NOMO-1 treated with DMSO at 0.1 percent for 48 hours (cell line): Measurements from ENCODE around the gene INSC.
A peak's percentile ranks its signal among the peaks of the same experiment; 100 is the strongest.

ENCODE experiments used
- DNase-seq: peaks from one replicate; lab custom pipeline; 2025; ENCODE audit not compliant: unreplicated experiment; lab: John Stamatoyannopoulos, UW

INSC gene

GRCh38 chr11:15145151-15145550, 30.4 kb downstream of the INSC start:
- no peak for DNase-seq

GRCh38 chr11:15145615-15146014, 30.9 kb downstream of the INSC start:
- peak; percentile 20 for DNase-seq

DNA sequence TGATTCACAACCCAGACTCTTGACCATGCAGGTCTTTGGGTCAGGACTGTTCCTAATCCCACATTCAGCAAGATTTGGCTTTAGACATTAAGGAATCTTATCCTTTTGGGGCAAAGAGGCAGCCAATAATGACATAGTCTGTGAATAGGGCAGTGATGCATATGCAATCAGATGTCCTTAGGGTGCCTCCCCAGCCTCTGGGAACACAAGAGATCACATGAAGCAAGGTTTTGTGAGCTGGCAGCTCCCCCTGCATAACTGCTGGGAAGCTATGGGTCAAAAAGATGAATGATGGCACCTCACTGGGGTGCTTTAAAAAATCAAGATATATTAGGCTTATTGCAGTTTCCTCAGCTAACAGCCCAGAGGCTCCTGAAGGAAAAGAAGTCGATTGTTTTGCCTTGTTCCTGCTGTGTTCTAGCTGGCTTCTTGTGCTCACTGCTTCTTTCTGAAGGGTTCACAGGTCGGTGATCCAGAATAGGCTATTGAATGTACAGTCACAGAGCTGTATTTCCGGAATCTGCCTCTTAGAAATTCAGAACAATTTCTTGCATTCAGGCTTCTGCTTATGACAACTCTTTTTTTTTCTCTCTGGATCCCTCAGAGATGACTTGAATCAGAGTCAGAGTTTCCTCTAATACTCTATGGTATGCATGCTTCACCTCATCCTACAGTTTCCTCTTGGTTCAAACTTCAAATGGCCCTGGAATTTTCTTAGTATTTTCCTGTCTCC, 31.7 kb downstream of the INSC start:
- no peak for DNase-seq

- no peak for DNase-seq
These were observed 33.4 kb downstream of the INSC start for GRCh38 chr11:15148169-15148568.

DNA sequence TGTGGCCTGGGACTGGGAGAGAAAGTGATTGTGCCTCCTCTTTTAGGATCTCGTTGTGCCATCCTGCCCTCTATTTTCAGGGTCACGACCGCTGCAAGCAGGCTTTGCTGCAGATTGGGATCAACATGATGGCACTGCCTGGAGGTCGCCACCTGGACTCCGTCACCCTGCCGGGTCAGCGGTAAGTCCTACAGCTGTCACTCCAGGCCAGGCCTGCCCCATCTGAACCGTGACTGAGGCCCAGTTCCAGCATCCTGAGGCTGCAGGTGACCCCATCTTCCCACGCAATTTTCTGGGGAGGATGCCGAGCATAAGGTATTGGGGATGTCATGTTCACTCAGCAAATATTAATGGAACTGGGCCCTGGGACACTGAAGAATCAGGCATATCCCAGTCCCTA, 34.3 kb downstream of the INSC start:
- DNase-seq = no peak

GRCh38 chr11:15150507-15150906, 35.8 kb downstream of the INSC start:
- DNase-seq = no peak

- no peak for DNase-seq
These were observed 38.5 kb downstream of the INSC start for GRCh38 chr11:15153231-15153630.

DNA sequence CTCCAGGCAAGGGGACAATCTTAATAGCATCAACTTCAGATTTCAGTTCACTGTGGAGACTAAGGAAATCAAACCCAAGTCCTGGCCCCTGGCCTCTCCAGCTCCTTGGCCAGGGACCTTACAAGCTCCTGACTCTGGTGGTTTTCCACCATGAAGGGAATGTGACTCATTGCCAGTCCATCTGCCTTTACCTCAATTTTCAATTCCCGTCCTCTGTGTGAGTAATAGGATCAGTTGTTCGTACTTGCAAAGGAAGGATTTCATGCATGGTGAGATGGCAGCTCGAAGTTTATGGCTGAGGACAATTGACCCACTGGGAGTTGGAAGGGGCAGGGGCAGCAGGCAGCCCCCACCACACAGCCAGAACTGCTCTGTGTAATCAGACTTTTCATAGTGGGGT, 42.5 kb downstream of the INSC start:
- DNase-seq = no peak

GRCh38 chr11:15157606-15158137, 42.9 kb downstream of the INSC start:
- DNase-seq = no peak

- no peak for DNase-seq
These were observed 43.8 kb downstream of the INSC start for GRCh38 chr11:15158351-15159015.

- no peak for DNase-seq
These were observed 44.4 kb downstream of the INSC start for GRCh38 chr11:15159085-15159484.

DNA sequence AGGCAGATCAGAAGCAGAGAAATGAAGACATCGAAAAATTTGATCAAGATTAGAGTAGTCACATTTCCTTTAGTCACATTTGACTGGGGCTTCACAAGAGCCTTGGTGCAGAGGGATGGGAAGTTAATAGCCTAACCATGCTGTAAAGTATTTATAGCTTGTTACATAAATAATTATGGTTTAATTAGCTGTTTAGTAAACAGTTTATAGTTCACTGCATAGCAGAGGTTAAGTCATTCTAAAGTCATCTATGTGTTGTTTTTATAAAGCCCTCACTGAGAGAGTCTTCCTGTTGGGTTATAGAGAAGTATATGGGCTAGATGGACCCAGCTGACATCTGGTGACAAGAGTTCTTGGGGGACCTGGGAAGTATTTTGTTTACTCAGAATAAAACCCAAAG, 47.1 kb downstream of the INSC start:
- DNase-seq = no peak

DNA sequence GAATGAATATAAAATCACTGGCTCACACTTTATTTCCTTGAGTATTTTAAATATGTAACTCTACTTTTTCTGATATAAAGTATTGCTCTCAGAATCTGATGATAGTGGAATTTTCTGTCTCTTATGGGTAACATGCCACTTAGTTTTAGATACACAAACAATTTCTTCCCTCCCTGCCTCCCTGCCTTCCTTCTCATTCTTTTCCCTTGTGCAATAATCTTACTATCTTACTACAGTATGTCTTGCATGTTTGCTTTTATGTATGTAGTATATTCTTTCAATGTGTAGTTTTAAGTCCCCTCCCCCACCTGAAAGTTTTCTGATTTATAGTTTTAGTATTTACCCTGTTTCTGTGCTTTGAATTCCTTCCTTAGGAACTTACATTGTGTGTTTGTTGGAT, 48.4 kb downstream of the INSC start:
- DNase-seq = no peak

DNA sequence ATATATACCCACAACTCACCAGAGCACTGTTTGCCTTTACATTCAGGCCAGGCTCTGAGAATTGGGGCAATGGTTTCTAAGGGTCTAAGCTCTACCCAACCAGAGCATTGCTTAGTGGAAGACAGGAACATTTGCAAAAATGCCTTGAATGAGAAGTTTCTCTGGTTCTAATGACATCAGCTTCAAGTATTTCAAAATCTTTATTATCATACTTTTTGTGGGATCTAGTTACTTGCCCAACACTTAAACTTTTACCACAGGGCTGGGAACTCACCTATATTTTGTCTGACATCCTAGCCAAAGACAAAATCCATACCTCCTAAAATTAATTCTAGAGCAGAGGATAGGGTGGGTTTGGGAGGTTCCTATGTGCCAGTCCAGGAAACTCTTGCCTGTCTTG, 51.5 kb downstream of the INSC start:
- no peak for DNase-seq

DNA sequence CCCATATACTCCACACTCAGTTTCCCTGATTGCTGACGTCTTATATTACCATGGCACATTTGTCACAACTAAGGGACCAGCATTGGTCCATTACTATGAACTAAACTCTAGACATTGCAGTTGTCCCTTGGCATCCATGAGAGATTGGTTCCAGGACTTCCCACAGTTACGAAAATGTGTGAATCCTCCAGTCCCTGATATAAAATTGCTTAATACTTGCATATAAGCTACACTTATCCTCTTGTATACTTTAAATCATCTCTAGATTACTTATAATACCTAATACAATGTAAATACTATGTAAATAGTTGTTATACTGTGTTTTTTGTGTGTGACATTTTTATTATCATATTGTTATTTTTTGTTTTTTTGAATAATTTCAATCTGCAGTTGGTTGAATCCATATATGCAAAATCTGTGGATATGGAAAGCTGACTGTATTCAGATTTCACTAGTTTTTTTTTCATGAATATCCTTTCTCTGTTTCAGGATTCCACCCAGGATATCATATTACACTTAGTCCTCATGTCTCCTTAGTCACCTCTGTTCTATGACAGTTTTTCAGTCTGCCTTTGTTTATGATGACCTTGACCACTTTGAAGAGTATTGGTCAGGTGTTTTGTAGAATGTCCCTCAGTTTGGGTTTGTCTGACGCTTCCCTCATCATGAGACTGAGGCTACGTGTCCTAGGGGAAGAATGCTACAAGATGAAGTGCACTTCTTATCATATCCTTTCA, 55.3 kb downstream of the INSC start:
- DNase-seq = no peak

DNA sequence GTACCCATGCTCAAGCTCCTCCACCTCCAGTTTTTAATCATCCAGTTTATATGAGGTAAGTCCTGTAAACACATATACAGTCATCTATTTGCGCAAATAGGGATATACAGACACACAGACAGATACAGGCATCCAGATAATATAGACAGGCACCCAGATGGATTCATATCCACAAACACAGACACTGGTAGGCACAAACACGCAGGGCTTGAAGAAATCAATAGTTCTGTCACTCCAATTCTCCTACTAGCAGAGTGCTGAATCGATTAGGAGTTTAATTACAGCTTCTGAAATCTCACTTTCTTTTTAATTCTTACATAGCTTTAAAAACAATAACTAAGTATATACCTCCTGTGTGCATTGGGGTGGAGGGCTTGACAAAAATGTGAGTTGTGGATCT, 56.0 kb downstream of the INSC start:
- no peak for DNase-seq

DNA sequence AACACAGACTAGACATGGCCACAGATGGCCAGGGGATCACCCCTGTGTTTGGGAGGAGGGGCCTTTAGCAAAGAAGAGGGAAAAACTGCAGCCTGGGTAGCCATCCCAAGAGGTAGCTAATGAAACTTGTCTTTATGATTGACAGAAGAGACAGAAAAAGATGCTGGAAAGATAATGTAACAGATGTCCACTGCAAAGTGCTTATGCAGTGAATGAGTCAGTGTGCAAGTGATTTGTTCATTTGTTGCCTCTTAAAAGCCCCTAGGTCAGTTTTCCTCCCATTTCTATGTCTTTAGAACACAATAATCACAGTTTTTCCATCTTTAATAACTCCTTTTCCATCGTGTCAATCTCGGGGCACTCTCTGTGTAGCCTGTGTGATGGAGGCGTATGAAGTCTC, 57.2 kb downstream of the INSC start:
- DNase-seq = no peak

DNA sequence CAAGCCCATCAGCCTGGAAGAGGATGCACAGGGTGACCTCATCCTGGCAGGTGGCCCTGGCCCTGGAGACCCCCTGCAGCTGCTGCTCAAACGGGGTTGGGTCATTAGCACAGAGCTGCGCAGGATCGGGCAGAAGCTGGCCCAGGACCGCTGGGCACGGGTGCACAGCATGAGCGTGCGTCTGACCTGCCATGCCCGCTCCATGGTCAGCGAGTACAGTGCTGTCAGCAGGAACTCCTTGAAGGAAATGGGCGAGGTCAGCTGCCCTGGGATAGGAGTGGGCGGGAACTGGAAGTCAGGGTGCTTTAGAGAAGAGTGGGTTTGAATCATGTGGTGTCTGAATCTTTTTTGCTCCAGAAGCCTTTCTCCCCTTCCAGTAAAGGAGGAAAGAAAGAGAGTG, 61.1 kb downstream of the INSC start:
- no peak for DNase-seq

DNA sequence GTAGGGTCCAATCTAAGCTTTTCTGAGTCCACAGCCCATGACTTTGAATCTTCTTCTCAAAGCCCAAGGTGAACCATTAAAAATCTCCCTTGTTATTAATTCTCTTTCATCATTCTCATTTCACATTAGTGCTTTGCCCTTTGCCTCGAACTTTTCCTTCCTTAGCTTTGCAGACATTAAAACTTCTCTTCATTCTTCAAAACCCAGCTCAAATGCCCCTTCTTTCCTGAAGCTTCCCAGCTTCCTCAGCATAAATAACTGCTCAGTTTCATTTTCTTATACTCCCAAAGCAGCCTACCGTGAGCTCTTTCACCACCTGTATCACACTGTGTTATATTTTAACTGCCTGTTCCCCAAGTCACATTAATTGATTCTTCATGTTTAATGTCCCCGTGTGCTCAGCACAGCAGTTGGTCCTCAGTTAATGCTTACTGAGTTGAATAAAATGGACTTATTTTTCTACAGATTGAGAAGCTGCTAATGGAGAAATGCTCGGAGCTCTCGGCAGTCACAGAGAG, 62.0 kb downstream of the INSC start:
- no peak for DNase-seq

GRCh38 chr11:15177491-15177890, 62.8 kb downstream of the INSC start:
- no peak for DNase-seq

DNA sequence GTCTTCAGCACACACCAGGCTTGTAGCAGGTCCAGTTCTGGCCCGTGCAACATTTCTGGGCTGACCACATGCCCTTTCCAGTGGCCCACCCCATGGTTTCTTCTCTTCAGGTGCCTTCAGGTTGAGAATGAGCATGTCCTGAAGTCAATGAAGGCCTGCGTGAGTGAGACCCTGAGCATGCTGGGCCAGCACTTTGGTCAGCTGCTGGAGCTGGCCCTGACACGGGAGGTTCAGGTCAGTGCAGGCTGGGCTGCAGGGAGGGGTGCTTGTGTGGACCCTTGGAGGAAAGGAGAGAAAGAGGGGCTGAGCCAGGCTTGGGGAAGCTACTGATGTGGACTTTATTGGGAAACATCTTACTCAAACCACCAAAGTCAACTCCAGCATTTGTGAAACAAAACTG, 63.5 kb downstream of the INSC start:
- no peak for DNase-seq

DNA sequence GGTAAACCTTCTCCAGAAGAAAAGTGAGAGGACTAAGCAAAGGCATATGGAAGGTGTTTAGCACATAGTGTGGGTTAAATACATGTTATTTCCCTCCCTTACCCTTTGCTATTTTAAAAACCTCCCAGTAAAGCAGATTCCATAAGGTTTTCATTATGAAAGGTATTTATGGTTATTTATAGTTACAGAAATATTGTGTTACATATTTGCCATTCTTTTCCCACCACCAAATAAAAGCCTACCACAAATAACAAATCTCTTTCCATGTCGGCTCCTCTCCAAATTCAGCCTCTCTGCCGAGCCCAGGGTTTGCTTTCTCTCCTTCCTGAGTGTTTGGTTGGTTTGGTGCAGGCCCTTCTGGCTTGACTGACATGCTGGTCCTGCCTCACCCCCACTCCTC, 64.4 kb downstream of the INSC start:
- DNase-seq = no peak
